GM04504 (cell line): ENCODE data around the gene BTBD9.
"Not testable (repeated sequence)": the region's sequence is repeated elsewhere in the genome, so short reads cannot be mapped to it uniquely, and the experiment has no call there.

Source experiments
- DNase-seq: peaks from one replicate; pipeline ENCODE4 v3.0.0-alpha.2; 2012; ENCODE audit warnings: low read depth

Gene BTBD9

DNA sequence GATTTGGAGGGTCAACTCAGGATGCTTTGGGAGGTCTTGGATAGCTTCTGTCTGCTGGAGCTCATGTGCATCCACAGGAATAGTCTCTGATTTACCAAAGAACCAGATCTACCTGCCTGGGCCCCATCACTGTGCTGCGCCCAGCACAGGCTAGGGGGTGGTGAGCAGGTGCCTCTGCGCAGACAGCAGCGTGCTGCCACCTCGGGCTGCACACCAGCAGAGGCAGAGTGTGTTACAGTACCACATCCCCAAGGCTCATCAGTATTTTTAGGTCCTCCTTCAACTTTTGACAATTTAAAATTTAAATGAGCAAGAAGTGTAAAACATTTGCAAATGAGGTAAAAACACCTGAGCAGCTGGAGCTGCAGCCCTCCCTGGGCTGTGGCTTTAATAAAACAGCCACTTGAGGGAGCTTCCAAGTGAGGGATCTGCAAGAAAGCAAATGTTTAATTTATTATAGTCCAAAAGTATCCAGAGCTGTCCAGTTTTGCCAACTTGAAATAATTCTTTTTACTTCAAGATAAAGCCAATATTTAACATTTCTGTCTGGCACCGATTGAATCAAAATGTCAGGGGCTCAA, 495.3 kb downstream of the BTBD9 start:
- DNase-seq: no peak

DNA sequence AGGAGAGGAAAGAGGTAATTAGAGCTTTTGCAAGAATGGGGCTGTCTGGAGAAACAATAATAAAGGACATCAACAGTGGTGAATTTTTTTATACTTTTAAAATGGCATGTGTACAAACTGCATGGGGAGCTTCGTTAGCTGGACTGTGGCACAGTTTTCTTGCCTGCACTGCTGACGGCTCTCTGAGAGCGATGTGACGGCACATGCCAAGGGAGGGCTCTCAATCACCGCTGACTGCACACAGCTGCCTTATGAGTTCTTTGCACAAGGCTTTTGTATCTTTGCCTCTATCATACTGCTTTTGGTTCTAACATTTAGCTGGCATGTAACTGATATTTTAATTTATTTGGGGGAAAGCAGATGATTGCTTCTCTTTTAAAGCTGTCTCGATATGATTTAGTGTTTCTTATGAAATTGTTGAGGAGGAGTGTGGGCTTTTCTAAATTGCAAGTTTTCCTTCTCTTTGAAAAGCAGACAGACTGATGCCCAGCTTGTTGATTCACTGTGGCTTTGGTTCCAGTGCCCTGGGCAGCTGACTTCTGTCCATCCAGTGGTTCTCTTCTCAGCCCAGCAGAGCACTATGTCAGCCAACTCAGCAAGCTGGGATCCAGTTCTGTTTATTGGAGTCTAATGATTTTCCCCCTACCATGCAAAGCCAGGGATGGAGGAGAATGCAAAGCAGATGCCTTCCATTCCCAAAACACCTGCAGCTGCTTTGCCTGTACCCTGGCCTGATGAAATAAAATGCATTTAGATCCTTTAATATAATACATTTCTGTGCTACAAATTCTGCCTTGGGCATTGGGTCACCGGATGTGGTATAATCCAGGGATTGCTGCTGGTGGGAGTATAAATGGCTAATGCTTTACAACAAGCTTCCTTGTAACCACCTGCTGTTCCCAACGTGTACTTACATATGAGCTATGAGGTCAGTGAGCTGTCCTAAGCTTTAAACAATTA, 496.3 kb downstream of the BTBD9 start:
- no peak for DNase-seq

DNA sequence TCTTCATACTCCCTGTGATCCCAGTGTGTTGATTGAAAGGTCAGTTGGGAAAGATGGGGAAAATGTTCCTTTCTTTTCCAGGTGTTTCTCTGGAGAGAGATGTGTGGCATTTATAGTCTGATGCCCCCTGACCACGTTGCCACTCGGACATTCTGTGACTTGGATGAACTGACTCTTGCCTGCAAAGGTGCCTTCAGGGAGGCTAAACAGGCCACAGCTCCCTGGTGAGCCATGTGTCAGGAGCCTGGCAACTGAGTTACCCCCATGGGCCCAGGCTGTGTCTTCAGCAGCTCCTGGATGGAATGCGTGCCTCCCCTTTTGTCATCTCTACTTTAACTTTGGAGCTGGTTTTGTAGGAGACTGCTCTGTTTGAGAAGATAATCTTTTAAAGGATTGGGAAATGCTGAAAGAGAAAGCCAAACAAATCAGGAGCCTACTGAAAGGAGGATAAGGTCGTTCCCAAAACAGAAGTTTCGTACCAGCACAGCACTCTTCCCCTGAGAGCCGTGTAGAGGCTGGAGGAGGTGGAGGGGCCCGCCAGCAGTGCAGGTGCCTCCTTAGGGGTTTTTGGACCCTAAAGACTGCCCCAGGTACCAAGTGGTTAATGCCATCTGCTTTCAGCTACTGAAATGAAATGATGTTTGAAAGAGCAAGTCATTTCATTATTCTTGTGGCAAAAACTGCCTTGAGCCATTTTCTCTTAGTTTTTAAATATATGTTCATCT, 497.4 kb downstream of the BTBD9 start:
- no peak for DNase-seq

DNA sequence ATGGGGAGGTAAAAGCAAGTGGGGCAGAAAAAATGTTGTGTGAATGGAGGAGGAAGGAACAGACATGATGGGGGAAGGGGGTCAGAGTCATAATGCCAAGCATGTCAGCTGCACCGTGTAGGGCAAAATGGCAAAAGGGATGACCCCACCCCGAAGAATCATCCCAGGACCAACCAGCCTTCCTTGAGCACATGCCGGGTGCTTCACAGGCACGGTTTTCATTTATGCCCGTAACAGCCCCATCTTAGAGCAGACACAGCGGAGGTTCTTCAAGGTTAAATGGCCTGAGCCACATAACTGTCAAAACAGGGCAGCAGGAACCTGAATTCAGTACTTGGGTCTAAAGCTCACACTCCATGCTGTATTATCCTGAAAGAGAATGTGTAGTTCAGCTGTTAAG, 498.0 kb downstream of the BTBD9 start:
- DNase-seq: no peak

DNA sequence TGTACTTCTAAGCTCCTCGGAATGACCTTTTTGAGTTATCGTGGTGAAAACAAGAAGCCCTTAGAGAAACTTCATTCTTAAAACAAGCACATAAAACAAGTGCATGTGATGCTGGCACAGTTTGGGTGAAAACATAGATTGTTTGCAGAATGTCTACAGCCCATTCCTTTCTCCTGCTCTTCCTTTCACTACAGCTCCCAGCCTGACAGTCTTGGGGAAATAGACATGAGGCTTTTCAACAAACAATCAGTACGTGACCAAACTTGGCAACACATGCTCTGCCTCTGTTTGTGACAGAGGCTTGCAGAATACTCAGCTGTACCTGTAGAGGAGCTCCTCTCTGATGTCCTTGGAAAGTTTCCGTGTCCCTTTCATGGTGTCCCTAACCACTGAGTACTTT, 498.6 kb downstream of the BTBD9 start:
- no peak for DNase-seq

DNA sequence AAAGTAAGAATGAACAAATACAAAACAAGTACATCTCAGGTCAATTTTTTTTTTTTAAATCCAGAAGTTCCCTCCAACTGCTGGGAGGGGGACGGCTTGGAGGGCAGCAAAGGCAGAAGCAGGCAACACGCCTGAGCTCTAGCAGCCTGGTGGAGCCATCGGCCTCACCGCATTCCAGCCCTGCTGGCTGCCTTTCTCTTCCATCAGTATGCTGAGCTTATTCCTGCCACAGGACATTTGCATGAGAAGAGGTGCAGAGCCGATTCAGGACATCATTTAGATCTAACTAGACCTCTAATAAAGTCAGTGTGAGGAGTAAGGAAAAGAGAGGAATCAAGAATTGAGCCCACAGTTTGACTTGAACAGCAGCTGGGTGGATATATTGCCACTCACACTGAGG, 501.4 kb downstream of the BTBD9 start:
- DNase-seq: no peak

DNA sequence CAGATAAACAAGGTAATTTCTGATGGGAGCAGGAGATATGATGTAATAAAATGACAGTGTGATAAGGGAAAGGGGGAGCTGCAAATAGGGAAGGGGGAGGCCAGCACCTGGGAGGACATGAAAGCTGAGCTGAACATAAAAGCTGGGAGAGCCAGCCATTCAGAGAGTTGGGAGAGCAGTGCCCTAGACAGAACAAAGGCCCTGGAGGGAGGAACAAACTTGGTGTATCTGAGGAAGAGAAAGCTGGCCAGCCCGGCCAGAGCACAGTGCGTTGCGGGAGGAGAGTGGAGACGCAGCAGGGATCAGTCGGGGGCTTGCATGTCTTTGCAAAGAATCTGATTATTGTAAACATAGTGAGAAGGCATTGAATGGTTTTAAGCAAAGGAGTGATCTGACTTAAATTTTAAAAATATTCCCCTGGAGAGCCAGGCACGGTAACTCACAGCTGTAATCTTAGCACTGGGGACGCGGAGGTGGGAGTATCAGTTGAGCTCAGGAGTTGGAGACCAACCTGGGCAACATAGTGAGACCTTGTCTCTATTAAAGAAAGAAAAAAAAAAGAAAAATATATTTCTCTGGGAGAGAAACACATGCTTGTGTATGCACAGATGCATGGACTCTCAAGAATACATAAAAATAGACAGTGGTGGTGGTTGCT, 502.0 kb downstream of the BTBD9 start:
- no peak for DNase-seq

DNA sequence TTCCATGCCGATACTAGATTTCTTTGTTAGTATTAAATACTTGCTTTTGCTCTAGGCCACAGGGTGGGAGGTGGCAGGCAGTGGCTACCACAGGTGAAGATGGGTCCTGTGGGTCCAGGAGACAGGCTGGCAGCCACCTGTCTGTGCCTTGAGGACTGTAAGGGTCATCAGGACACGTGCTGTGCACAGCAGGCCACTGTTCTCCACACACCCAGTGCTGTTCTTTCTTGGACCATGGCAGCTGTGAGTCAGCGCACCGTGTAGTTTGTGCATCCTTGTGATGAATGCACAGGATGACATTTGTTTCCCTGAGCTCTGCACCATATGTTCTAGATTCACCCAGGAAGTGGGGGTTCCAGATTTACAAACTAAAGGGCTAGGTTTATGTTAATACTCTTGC, 503.2 kb downstream of the BTBD9 start:
- no peak for DNase-seq

DNA sequence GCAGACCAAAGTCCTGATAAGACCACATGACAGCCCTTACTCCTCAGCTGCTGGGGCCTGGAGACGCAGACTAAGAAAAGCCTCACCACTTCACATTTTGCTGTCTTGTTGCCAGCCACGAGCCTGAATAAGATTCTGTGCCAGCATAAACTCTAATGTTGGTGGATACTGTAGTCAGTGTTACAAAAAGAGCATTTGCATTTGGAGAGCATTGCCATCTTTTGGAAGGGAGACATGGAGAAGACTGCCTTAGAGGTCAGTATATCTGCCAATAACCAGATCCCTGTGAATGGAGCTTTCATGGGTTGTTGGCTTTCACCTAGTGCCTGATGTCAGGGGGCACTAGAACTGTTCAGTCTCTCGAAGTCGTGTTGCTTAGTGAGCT, 505.0 kb downstream of the BTBD9 start:
- DNase-seq: no peak

DNA sequence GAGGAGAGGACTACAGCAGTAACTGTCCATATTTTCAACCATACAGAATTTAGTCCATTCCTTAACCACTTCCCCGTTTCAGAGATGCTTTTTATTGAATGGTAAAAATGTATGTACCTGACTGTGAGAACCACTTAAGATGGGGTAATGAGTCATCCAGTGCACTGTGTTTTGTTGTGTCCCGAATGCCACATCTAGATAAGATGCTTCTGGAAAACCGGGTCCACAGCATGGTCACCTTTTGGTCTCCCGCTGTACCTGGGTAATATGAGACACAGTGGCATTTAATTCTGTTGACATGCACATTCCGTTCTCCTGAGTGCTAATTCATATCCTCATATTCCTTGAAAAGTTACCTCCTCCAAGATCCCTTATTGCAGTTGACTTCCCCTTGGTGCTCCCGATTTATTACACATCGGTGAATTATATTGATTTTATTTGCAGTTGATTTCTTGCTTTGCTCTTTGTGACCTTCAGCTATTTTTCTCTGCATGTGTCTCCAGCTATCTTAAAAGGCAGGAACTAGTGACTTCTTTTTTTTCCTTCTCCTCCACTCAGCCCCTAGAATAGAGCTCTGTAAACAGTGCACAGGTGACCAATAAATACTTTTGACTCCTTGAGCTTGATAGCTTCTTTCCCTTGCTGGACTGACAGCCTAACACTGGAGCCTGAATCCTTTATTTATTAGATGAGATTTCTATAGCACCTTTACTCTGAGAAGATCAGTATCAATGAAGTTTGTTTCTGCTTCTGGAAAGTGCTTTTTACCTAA, 505.6 kb downstream of the BTBD9 start:
- no peak for DNase-seq

DNA sequence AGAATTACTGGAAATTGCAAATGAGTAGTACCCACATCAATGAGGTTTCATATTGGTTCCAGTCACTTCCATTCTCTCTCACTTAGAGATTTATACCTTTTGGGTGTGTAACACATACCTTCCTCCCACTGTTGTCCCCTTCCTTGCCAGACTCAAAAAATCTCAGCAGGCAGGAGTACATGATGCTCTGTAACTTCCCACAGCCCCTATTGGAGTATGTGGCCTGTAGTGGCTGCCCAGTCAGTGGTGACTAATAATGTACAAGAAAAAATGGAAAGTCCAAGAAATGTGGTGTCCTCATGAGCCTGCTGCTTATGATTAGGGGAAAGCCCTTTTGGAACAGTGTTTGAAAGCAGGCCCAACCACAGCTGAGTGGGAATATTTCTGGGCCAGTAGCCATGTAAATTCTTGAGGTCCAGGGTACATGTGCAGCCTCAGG, 508.2 kb downstream of the BTBD9 start:
- peak; percentile 93 for DNase-seq

DNA sequence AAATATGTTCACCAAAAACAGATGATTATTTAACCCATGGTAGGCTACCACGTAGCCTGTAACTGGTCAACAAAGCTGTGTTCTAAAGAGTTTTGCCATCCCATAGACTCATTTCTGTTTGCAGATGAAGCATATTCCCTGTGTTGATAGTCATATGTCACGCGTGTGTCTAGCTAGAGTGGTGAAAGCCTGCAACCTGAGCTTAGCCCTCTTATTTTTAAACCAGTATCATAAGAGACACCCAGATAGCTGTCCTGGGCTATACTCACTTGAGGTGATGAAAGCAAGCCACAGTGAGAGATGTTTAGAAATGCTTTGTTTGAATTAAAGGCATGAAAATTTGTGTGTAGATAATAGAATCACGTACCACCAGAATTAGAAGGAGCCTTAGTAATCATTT, 512.4 kb downstream of the BTBD9 start:
- DNase-seq: no peak

DNA sequence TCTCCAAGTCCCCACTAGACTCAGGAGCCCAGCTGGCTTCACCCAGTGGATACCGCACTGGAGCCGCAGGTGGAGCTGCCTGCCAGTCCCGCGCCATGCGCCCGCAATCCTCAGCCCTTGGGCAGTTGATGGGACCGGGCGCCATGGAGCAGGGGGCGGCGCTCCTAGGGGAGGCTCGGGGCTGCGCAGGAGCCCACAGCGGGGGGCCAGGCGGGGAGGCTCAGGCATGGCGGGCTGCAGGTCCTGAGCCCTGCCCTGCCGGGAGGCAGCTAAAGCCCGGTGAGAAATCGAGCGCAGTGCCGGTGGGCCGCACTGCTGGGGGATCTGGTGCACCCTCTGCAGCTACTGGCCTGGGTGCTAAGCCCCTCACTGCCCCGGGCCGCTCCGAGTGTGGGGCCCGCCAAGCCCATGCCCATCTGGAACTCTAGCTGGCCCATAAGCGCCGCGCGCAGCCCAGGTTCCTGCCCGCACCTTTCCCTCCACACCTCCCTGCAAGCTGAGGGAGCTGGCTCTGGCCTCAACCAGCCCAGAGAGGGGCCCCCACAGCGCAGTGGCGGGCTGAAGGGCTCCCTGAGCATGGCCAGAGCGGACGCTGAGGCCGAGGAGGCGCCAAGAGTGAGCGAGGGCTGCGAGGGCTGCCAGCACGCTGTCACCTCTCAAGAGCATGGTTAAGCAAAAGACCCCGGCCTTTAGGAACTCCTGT, 515.4 kb downstream of the BTBD9 start:
- DNase-seq: not testable (repeated sequence)

DNA sequence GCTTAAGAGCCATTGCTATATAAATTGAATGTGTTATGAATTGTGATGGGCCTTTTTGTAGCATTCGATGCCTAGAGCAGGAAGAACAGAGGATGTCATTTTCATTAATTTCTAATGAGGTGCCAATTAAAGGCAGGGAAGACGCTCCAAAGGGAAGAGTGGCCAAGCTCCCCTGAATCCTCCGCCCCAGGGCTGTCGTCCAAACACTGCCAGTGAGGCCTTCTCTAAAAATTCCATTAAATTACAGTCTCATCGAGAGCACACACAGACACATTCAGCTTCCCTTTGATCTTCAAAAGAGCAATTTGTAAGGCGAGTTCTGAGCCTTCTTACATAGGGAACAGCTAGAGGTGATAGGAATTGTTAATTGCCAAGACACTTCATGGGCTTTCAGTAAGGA, 520.2 kb downstream of the BTBD9 start:
- DNase-seq: no peak

DNA sequence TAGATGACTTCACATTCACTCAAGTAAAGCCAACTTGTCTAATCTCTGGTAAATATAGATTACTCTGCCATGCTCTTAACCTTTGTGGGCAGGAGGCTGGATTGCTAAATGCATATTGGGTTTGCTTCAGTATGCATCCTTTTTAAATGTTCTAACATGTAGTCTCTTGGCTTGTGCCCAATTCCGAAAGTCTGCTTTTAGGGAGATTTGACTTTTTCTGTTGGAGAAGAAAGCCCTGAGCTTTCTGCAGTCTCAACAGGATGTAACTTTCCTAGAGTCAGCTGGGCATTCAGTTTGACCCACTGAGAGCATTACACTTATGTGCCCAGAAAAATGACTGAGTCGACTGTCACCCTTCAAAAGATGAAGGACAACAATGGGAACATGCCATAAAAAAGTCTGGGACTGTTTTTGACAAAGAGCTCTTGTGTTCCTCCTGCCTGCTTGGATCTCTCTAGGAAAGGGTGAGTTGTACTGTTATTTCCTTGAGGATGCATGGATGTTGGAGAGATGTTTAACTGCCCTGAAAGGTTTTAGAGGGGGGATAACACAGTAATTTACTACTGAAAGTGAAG, 520.9 kb downstream of the BTBD9 start:
- no peak for DNase-seq
